ENCODE results near the gene REXO4.

REXO4 gene

GRCh38 chr9:133417541-133418461, at the start of gene REXO4:
Gene REXO4, minus strand, starts transcription at chr9:133418010. Its CDS starts 166 bp downstream, at chr9:133417844.
- peak within 1 kb of the TSS; percentile 57 for H3K27ac ChIP-seq
- DNase-seq (ENCODE audit: low read depth, low spot score), result peak; percentile 31

- no peak overlapping the region for H3K27ac ChIP-seq
- DNase-seq (ENCODE audit: low read depth, low spot score), result no peak
Measured at GRCh38 chr9:133467101-133467500, 49.3 kb upstream of the REXO4 start.

GRCh38 chr9:133465984-133466383, 48.2 kb upstream of the REXO4 start:
- H3K27ac ChIP-seq, result no peak overlapping the region
- DNase-seq (ENCODE audit: low read depth, low spot score), result no peak

GRCh38 chr9:133464638-133465037, 46.8 kb upstream of the REXO4 start:
- DNase-seq (ENCODE audit: low read depth, low spot score), result no peak
- no peak overlapping the region for H3K27ac ChIP-seq

GRCh38 chr9:133463864-133464615, 46.2 kb upstream of the REXO4 start:
- no peak for DNase-seq (ENCODE audit: low read depth, low spot score)

GRCh38 chr9:133463234-133463863, 45.5 kb upstream of the REXO4 start:
- DNase-seq (ENCODE audit: low read depth, low spot score), result no peak
- no peak overlapping the region for H3K27ac ChIP-seq

More at GRCh38 chr9:133463864-133464615, 46.2 kb upstream of the REXO4 start:
- H3K27ac ChIP-seq, result no peak overlapping the region

GRCh38 chr9:133461975-133462374, 44.2 kb upstream of the REXO4 start:
- no peak overlapping the region for H3K27ac ChIP-seq
- DNase-seq (ENCODE audit: low read depth, low spot score), result no peak

- DNase-seq (ENCODE audit: low read depth, low spot score), result no peak
- peak overlapping the region; percentile 74 for H3K27ac ChIP-seq
Measured at GRCh38 chr9:133460405-133461175, 42.8 kb upstream of the REXO4 start.

GRCh38 chr9:133459476-133460404, 41.9 kb upstream of the REXO4 start, which contains the start of gene CACFD1:
Gene CACFD1, plus strand, starts transcription at chr9:133459978. Its CDS starts 89 bp downstream, at chr9:133460067.
- H3K27ac ChIP-seq, result peak within 1 kb of the TSS; percentile 74
- DNase-seq (ENCODE audit: low read depth, low spot score), result peak; percentile 72

GRCh38 chr9:133458643-133459312, 41.0 kb upstream of the REXO4 start:
- H3K27ac ChIP-seq, result no peak overlapping the region
- no peak for DNase-seq (ENCODE audit: low read depth, low spot score)

- DNase-seq (ENCODE audit: low read depth, low spot score), result no peak
- H3K27ac ChIP-seq, result no peak overlapping the region
Measured at GRCh38 chr9:133457748-133458147, 39.9 kb upstream of the REXO4 start.

- DNase-seq (ENCODE audit: low read depth, low spot score), result no peak
- no peak overlapping the region for H3K27ac ChIP-seq
Measured at GRCh38 chr9:133457233-133457632, 39.4 kb upstream of the REXO4 start.

- no peak for DNase-seq (ENCODE audit: low read depth, low spot score)
- no peak overlapping the region for H3K27ac ChIP-seq
Measured at GRCh38 chr9:133456409-133456808, 38.6 kb upstream of the REXO4 start.

- no peak for DNase-seq (ENCODE audit: low read depth, low spot score)
Measured at GRCh38 chr9:133455936-133456335, 38.1 kb upstream of the REXO4 start.

GRCh38 chr9:133454943-133455673, 37.3 kb upstream of the REXO4 start:
- no peak for DNase-seq (ENCODE audit: low read depth, low spot score)

More at GRCh38 chr9:133455936-133456335, 38.1 kb upstream of the REXO4 start:
- no peak overlapping the region for H3K27ac ChIP-seq

GRCh38 chr9:133454325-133454724, 36.5 kb upstream of the REXO4 start:
- H3K27ac ChIP-seq, result no peak overlapping the region
- no peak for DNase-seq (ENCODE audit: low read depth, low spot score)

More at GRCh38 chr9:133454943-133455673, 37.3 kb upstream of the REXO4 start:
- H3K27ac ChIP-seq, result no peak overlapping the region

- H3K27ac ChIP-seq, result no peak overlapping the region
- no peak for DNase-seq (ENCODE audit: low read depth, low spot score)
Measured at GRCh38 chr9:133453651-133454050, 35.8 kb upstream of the REXO4 start.

Data from epithelial cell of prostate (primary cell).